ENCODE measurements around the gene PFKFB4.
"Not testable (repeated sequence)": the region's sequence is repeated elsewhere in the genome, so short reads cannot be mapped to it uniquely, and the experiment has no call there.

The PFKFB4 gene

DNA sequence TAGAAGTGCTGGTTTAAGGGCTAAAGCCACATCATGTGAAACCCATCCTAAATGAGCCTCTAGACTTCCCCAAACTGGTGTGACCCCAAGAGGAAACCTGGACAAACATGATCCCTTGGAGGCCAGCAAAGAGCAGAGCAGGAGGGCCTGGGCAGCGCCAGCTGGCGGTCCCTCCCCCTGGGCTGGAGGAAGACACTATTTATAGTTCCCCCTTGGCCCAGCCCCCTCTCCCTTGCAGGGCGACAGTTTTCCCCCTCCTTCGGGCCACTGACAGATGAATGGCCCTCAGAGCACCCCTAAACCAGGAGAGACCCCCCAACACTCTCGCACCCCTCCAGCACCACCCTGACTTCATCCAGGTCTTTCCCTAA lies 4.0 kb upstream of the PFKFB4 start:
- no peak for DNase-seq (ENCODE audit: low read depth, low spot score)

DNA sequence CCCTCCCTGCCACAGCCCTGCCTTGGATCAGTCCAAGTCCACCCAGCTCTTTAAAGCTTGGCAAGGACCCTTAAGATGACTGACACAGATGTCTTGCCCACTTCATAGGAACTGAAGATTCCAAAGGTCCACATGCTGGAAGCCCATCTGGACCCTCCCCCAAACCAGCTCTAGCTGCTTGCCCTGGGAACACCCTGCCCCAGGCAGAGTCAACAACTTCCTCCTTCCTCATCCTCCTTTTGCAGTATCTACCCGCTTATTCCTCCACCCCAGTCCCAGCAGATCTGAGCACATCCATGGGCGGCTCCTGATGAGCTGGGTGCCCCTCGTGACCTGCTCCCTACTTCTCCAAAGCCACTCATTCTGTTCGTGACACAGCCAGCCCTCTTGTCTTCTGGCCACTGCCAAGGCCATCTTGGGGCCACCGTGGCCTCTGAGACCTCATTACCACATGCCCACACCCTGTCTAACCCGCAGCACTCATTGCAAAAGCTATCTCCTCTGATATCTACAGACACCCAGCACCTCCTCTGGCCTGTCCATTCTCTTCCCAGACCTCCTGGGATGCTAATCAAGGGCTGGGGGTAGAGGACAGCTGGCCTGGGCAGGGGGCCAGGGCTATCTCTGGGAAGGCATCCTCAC lies 2.0 kb upstream of the PFKFB4 start:
- no peak for DNase-seq (ENCODE audit: low read depth, low spot score)

DNA sequence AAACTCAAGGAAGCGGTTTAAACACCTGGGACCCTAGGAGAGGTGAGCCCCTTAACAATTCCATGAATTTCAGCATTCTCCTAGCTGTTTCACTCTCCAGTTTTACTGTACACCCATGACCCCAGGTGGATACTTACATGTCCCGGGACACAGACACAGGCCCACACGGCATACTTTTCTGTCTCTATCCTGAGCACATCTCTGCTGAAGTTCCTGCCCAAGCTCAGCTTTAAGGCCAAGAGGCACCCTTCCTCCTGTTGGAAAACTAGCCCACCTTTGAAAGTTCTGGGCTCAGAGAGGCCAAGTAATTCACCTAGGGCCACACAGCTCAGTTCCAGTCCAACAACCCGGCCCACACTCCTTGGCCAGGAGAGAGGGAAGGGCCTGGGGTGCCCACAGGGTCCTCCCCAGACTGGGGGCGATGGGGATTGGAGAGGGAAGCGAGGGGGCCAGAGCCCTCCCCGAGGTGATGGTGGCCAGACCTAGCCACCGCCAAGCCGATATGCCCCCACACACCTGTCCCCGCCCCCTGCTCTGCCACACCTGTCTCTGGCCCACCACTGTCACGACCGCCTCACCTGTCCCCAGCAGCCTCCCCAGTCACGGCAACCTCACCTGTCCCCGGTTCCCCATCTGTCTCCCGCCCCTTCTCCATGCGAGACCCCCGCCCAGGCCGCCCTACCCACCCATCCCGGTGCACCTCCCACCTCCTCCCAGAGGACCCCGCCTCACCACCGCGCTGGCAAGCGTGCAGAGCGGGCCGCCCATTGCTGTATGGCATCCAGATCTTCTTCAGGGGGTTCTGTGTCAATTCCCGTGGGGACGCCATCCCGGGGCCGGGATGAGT lies 431 bp downstream of the PFKFB4 start:
- no peak for DNase-seq (ENCODE audit: low read depth, low spot score)

DNA sequence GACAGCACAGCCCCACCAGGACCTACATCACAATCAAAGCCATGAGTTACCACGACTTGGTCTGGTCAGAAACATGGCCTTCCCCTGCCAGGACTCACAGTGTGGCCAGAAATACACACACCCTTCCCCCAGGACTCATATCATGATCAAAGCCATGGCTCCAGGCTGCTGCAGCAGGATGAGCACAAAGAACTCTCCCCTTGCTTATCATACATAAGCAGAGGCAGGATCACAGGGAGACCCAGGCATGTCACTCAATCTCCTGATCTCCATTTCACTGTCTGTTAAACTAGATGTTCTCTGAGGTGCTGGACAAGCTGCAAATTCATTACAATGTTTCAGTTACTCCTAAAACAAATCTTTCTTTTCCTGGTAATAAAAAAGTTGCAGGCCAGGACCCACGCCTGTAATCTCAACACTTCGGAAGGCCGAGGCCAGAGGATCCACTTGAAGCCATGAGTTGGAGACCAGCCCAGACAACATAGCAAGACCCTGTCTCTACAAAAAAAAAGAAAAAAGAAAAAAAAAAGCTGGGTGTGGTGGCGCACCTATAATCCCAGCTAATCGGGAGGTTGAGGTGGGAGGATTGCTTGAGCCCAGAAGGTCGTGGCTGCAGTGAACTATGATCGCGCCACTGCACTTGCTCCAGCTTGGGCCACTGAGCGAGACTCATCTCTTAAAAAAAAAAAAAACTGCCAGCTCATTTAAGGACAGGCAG lies 1.2 kb downstream of the PFKFB4 start:
- no peak for DNase-seq (ENCODE audit: low read depth, low spot score)

DNA sequence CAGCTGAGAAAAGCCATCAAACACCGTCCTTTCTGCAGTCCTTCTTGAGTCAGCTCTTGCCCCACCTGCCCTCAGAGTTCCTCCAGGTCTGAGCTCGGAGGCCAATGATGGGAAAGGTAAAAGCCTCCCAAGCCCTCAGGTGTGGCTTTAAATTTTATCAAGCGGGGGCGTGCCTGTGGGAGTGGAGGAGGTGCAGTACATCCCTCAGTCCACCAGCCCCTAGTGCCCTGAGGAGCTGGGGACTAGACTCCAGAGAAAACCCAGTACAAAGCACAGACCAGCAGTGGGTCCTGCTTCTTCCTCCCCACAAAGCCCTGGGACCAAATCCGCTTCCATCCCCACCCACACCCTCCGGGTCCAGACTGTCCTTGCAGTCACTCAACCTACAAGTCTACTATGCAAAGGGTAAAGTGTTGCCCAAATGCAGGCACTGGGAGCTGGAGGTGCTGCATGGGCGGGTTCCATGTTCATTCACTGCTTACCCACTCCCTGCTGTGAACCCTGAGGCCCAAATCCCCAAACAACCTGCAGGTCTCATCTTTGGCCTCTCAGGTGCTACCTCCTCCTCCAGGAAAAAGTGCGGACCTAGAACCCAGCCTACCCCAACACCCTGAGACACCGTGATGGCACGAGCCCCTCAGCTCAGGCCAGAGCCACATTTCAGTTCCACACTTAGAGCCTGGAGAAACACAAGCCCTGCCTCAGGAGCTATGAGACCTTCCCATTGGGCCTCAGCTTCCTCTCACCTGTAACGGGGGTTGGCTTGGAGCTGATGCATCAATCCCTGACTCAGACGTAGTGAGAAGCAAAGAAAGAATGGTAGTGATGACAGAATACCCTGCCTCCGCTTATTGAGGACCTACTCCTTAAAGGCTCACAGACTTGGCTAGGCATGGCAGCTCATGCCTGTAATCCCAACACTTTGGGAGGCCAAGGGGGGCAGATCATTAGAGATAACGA lies 2.4 kb downstream of the PFKFB4 start:
- no peak for DNase-seq (ENCODE audit: low read depth, low spot score)

DNA sequence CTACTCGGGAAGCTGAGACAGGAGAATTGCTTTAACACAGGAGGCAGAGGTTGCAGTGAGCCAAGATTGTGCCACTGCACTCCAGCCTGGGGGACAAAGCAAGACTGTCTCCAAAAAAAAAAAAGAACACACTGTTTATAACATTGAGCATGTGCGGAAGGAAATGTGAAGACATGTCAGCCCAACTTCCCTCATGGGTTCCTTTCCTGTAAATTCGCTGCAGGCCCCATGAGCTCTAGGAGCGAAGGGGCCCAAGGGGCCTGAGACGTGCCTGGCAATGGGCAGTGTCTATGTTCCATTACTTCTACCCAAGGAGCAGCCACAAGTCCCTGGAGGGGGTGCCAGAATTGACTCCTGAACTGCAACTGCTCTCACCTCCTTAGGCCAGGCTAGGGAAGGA lies 3.2 kb downstream of the PFKFB4 start:
- no peak for DNase-seq (ENCODE audit: low read depth, low spot score)

DNA sequence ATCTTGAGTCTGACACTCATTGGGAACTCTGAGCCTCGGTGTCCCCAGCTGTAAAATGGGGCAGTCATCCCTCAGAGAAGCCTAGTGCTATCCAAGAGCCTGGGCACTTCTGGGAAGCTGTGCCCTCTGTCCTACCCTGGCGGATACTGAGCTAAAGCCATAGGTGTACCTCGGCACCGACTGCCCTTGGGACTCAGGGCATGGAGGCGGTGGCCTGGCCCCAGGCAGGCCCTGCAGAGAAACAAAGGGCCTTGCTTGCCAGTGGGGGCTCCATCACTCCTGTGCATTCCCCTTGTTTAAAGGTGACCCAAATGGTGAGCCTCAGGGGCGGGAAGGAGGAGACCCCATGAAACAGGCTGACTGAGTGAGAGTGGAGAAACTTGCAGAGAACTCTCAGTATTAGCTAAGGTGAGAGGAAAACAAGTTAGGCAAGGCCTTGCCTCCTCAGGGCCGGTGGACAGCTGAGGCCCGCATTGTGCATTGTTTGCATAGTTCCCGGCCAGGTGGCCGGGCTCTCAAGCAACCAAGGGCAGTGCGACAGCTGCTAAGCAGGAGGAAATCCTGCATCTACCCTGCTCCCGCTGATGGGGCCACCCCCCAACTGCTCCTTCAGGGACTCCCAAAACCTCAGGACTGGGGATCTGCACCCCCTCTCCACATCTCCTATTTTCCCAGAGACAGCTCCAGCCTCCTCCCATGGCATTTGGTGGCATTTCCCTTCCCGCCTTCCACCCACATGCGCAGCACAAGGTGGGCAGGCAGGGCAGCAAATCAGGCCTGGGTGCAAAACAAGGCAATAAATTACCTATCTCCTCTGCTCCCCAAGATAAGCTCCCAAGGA lies 4.3 kb downstream of the PFKFB4 start:
- DNase-seq (ENCODE audit: low read depth, low spot score): no peak

DNA sequence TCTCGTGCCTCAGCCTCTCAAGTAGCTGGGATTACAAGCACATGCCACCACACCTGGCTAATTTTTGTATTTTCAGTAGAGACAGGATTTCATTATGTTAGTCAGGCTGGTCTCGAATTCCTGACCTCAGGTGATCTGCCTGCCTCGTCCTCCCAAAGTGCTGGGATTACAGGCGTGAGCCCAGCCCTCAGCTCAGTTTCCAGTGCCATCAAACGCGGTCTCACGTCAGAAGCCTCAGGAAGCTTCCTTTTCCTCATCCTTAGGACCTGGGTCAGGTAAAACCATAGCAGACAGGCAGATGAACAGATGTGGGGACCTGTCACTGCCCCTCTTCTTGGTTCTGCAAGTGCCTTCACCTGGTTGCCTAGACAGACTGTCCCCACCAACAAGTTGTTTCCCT lies 5.0 kb downstream of the PFKFB4 start:
- DNase-seq (ENCODE audit: low read depth, low spot score): not testable (repeated sequence)

DNA sequence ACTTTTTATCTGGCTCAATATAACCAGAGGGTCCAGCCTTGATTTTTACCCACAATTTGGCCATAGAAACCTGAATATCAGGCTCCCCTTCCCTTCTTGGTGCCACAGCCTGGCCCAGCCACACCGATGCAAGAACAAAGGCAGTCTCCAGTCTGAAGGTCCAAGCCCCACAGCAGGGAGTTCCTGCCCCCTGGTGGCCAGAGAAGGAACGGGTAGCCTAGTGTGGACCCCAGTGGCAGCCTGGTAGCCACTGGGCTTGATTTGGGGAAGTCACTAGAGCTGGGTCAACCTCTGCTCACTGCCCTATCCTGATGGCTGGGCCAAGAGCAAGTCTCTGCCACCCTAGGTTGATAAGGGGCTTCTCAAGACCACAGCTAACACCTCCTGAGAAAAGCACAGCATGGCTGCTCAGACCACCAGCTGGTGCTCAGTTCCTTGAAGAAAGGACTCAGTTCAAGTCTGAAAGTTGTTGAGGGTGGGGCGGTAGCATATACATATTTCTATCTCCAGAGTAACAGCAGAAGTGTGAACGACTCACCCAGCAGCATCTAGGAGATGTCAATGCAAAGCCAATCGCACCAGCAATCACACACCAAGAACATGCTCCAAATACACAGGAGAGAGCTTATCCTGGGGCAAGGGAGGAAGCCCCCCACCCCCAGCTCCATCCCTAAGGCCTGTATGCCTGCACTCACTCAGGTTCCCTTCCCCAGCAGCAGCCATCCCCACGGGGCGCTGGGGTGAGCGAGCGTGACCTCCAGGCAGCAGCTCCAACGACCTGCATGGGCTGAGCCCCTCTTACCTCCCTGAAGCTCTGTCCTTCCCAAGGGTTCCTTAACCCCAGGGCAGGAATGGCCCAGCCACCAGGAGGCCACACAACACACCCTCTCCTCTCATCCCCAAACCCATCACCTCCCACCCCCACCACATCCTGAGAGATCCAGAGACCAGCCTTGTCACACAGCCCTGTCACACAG lies 7.6 kb downstream of the PFKFB4 start:
- DNase-seq (ENCODE audit: low read depth, low spot score): no peak

DNA sequence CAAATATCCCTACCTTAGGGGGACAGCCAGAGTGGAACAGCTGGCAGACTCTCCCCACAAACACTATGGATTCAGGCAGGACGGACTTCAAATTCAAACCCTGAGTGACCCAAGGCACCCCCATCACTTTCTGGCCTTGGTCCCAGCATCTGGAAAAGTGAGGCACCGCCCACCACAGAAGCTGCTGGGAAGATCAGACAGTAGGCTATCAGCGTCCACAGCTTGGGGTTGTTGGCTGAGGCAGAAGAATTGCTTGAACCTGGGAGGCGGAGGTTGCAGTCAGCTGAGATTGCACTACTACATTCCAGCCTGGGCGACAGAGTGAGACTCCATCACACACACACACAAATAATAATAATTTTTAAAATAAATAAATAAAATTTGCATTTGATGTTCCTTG lies 8.5 kb downstream of the PFKFB4 start:
- no peak for DNase-seq (ENCODE audit: low read depth, low spot score)

DNA sequence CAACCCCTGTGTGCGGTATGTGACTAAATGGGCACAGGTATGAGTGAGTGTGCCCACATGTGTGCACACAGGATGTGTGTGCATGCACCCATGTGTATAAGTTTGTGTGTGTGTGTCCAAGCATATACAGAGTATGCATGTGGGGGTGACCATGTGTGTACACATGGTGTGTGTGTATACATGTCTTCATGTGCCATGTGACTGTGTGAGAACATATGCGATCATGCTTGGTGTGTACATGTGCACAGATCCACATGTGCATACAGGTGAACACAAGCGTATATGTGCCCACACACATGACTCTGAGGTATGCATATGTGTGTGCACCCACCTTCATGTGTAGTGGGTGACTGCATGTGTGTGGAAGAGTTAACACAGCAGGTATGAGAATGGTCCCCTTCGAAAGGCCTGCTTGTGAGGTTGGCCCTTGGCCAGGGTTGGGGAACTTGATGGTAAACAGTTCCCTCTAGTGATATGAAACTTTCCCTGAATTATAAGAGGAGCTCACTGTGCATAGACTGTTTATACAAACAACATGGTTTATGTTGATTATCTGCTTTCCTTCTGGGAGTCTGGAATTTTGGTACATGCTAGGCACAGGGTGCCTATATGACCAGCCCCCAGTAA lies 10.3 kb downstream of the PFKFB4 start:
- DNase-seq (ENCODE audit: low read depth, low spot score): no peak

DNA sequence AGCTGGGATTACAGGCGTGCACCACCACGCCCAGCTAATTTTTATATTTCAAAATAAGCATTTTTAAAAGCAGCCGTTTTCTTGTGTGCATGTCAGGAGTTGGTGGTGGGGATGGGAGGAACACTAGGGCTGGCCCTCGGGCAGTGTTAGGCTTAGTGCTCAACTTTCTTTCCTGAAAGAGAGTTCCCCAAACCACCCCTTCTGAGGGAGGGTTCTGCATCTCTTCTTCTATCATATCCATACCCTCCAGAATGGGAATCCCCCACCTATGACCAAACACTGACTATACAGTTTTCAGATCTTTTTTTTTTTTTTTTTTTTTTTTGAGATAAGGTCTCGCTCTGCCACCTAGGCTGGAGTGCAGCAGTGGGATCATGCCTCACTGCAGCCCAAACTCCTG lies 12.5 kb downstream of the PFKFB4 start:
- DNase-seq (ENCODE audit: low read depth, low spot score): no peak

DNA sequence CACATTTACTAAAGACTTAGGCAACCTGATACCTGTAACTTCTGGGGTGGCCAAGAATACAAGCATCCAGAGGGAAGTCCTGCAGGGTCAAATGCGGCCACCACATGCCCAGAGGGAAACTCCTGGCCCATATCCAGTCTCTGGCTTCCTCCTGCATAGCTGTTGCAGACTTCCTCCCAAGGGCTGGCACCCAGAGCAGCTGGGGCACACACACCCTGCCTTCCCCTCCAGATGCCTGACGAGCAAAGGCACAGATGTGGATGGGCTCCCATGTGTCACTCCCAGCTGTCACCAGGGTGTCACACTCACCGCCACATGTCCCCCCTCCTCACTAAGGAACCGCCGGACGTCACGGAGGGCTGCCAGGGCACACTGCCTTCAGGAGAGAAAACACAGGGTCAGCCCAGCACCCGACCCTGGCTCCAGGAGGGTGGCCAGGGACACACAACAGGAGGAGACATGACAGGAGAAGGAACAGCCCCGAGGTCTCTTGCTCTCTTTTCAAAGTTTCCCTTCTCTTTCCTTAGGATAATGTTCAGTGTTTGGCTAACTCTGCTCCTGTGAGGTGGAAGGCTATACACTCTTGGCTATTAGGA lies 13.2 kb downstream of the PFKFB4 start:
- DNase-seq (ENCODE audit: low read depth, low spot score): no peak

DNA sequence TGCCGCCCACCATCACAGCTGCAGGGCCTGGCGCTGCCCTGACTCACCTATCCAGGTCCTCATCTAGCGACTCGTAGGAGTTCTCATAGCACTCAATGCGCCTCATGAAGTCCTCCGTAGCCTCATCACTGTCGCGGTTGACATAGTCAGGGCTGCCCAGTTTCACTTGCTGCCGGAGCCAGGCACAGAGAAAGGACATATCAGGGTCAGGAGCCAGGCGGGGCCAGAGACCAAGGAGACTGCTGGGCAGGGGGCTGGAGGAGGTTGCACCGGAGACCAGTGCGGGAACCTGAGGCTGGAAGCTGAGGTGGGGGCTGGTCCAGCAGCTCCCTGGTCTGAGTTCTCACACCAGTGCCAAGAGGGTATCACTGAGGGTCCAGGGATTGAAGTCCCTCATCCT lies 18.2 kb downstream of the PFKFB4 start:
- DNase-seq (ENCODE audit: low read depth, low spot score): no peak

DNA sequence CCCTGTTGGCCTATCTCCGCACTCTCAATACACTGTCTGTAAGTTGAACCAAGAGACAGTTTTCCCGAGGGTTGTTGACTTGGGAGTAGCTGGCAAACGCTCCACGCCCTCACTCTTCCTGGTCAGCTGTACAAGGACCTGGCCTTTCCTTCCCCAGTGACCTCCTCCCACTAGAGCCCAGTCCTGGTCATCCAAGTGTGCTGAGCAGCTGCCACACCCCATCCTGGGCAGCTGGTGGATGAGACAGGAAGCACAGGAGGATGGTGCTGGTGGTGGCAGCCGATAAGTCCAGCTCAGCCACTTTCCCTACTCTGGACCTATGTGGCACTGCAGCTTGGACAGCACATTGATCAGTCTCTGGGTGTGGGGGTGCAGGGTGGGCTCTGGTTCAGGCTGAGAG lies 19.8 kb downstream of the PFKFB4 start:
- DNase-seq (ENCODE audit: low read depth, low spot score): no peak

DNA sequence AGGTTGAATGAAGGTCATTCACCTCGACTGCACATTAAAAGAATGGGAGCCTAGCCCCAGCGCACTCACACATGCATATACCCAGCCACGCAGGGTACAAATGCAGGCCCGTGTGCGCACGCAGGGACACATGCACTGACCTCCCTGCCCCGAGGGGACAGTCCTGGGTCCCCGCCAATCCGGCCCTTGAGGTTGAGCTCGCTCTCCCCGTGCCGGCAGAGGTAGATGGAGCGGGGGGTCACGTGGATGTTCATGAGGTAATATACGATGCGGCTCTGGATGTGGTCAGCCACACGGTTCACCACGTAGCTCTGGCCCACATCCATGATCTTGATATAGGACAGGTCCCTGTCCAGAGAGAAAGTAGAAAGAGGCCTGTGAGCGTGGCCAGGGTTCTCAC lies 20.5 kb downstream of the PFKFB4 start:
- no peak for DNase-seq (ENCODE audit: low read depth, low spot score)

DNA sequence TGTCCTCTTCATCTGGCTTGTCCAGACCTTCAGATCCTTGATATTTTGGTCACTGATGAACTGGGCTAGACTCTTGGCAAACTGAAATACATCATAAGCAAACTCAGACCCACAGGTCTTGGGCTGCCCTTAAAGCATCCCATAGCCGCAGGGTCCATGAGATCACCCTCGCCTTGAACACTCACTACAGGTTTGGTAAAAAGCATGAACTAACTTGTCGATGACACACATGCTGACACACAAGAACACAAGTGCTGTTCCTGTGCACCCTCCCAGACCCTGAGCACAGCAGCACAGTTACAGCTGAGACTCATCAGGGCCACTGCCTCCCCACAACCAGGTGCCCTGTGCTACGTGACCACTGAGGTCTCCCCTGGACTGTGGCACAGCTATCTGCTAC lies 21.0 kb downstream of the PFKFB4 start:
- DNase-seq (ENCODE audit: low read depth, low spot score): no peak

DNA sequence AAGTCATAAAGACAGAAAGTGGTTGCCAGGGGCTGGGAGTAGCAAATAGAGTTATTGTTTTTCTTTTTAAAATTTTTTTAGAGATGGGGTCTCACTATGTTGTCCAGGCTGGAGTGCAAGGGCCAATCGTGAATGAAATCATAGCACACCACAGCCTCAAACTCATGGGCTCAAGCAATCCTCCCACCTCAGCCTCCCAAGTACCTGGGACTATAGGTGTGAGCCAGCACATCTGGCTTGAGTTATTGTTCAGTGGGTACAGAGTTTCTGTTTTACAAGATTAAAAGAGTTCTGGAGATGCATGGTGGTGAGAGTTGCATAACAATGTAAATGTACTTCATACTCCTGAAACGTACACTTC lies 23.6 kb downstream of the PFKFB4 start:
- no peak for DNase-seq (ENCODE audit: low read depth, low spot score)

Data from smooth muscle cell of the brain vasculature (primary cell).